ENCODE results near the gene FLNB. TPM values are rescaled to one million over a fixed set of nuclear protein-coding genes. Genes with fewer than 3 reads are reported as not detected.

FLNB gene
- total RNA-seq, 1 experiment from 2014 or later = 83.4 TPM

- peak overlapping the region; percentile 88 for H4K91ac ChIP-seq (ENCODE audit: insufficient read length, low read depth, low read length)
- no peak overlapping the region for H3K27ac ChIP-seq (ENCODE audit: insufficient read length, low read depth, low read length)
- no peak overlapping the region for H2BK120ac ChIP-seq (ENCODE audit: low read depth, low read length, poor library complexity, severe bottlenecking)
- DNase-seq = no peak
- no peaks in the 10 kb centered on the region for H4K20me1 ChIP-seq (ENCODE audit: control insufficient read depth, insufficient read depth, insufficient read length)
- H3K9ac ChIP-seq (ENCODE audit: extremely low read depth, insufficient read length, low read length) = no peak overlapping the region
- Mint-ChIP-seq H3K27ac (peak overlapping the region in 2 of 3 experiments; percentile 81 to 91; a peak in 3 of 7 replicates), H3K4me3 (no peak overlapping the region; a peak in 1 of 5 replicates), H3K4me1 (peaks cover 55 to 61% of the 10 kb centered on the region in 2 experiments), H3K9me3 (no peaks in the 10 kb centered on the region; a peak in 1 of 5 replicates), H3K27me3 (ENCODE audit: low read depth) (no peaks in the 10 kb centered on the region), H3K36me3 (ENCODE audit: insufficient read depth in 1 of 3, low read depth in 3 of 3) (peaks cover 0 to 1% (median 0%) of the 10 kb centered on the region in 3 experiments; a peak in 3 of 7 replicates)
- WGBS (ENCODE audit: extremely low coverage, insufficient read length, low lambda C conversion rate) = no CpG with 5 or more reads among the region's 7 CpGs
- no peak overlapping the region for H3K56ac ChIP-seq (ENCODE audit: insufficient read length, low read depth, low read length)
- H3T11ph ChIP-seq (ENCODE audit: low read length) = no peak overlapping the region
- no peaks in the 10 kb centered on the region for H3K9me3 ChIP-seq (ENCODE audit: control insufficient read depth, low read depth, low read length)
- no peak overlapping the region for H3K23ac ChIP-seq (ENCODE audit: insufficient read length, low read depth, low read length)
- no peak overlapping the region for H4K8ac ChIP-seq (replicated peaks; ENCODE audit: insufficient read length, low read depth, low read length)
- no peak overlapping the region for H3K4ac ChIP-seq (ENCODE audit: low read depth, low read length)
- peak overlapping the region; percentile 90 for H2BK20ac ChIP-seq (ENCODE audit: low read depth, low read length, poor library complexity, severe bottlenecking)
- peaks cover 9% of the 10 kb centered on the region for H3K79me1 ChIP-seq (ENCODE audit: insufficient read depth, low read depth, low read length, poor library complexity, severe bottlenecking)
- H2BK12ac ChIP-seq (ENCODE audit: insufficient read length, low read depth, low read length) = peak overlapping the region; percentile 39
- H4K5ac ChIP-seq (ENCODE audit: insufficient read length, low read depth, low read length) = no peak overlapping the region
- H3K18ac ChIP-seq (ENCODE audit: insufficient read length, low read depth, low read length) = peak overlapping the region; percentile 16
- no peak overlapping the region for H3K4me2 ChIP-seq (ENCODE audit: insufficient read depth, insufficient read length, low read length)
- no peaks in the 10 kb centered on the region for H3K23me2 ChIP-seq (ENCODE audit: insufficient read length, low read depth, low read length, poor library complexity, severe bottlenecking)
- H3K27me3 ChIP-seq (ENCODE audit: insufficient read depth, low read length) = no peaks in the 10 kb centered on the region
- TF ChIP-seq CTCF (conservative IDR thresholded peaks at IDR 0.05) = no peak
- H3K4me1 ChIP-seq (ENCODE audit: insufficient read depth, low read length) = peaks cover 34% of the 10 kb centered on the region; the same call in 1 of the 2 replicates
- 0 out of 2 replicates have a peak overlapping the region, but pooled peaks have one; percentile 43 for H2BK15ac ChIP-seq (ENCODE audit: low read depth, low read length)
- H3K14ac ChIP-seq (ENCODE audit: insufficient read depth, low read length) = 0 out of 2 replicates have a peak overlapping the region, but pooled peaks have one; percentile 64
- H2AFZ ChIP-seq (ENCODE audit: low read length) = no peak overlapping the region
- H3K79me2 ChIP-seq (ENCODE audit: insufficient read depth, low read length) = peaks cover 24% of the 10 kb centered on the region; the same call in 1 of the 2 replicates
- H2BK5ac ChIP-seq (ENCODE audit: insufficient read length, low read length) = no peak overlapping the region
- no peak overlapping the region for H2AK5ac ChIP-seq (ENCODE audit: insufficient read length, low read length)
These were observed 18.4 kb downstream of the FLNB start for GRCh38 chr3:58026598-58026997.

Measured in H9 (cell line).